ENCODE measurements around the gene RELCH.

- TF ChIP-seq CTCF (IDR thresholded peaks at IDR 0.05) (no peak), POLR2A (IDR thresholded peaks at IDR 0.05) (no peak)
These were observed 98.2 kb downstream of the RELCH start for GRCh38 chr18:62285281-62285680.

Measured in ovary (tissue), 3 donors.